GM21381 (cell line): Measurements from ENCODE around the gene LRBA.

Source experiments
- ATAC-seq: cut with Tn5 transposase; IDR thresholded peaks from one replicate; pipeline ENCODE4 v1.9.1; 2021; ENCODE audit warnings: mild to moderate bottlenecking, moderate library complexity; ENCODE audit not compliant: unreplicated experiment

The LRBA gene

DNA sequence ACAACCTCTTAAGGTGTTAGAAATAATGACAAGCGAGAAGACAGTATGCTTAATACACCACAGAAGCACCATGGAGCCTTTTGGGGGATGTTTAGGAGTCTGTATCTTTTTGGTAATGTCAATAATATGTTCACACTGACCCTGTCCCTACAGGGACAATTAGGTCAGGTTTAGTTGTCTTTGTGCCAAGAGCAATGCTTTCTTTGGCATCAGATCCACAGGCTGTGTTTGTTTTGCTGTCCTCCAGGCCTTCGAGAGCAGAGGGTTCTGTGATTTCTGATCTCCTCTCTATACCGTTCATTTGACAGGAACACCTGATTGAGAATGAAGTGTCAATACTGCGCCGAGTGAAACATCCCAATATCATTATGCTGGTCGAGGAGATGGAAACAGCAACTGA is 783.1 kb downstream of the LRBA start:
- ATAC-seq = no peak

DNA sequence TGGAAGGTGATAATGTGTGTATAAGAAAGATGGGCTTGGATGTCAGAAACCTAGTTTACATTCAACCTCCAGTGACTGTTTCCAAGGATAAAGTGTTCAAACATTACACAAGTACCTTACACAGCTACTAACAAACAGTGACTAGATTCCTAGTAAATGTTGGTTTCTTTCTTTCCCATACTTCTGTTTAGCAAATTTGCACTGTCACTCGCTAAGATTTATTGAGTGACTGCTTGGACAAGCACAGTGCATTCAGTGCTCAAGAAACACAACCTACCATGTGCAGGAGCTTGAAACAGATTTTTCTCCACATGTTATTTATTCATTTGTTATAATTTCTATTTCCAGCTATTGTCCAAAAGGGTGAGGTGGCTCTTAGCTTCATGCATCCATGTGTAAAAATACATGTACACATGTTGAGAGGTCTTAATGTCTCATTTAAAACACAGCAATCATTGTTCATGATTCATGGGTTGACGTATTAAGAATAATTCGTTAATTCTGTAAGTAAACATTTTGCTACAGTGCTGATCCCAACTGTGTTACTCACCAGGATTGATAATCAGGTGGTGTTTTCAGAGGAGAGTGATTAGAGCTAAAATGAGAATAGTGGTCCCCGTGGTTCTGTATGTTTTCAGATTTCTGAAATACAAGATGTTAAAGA is 783.8 kb downstream of the LRBA start:
- no peak for ATAC-seq

DNA sequence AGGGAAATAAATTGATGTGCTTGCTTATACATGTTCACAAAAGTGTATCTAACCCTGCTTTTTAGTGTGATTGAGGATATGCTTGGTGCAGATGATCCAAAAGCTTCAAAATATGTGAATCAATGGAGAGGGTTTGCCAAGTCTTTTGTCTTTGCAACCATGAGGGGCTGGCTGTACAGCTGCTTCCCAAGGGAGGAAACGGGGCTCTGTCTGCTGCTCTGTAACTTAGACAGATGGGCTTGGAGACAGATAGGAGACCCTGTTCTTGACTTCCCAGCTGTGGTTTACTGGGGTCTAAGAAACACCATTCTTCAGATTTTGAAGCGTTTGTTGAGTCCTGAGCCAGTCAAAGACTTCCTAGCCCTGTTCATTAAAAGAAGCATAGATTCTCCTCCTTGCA is 784.5 kb downstream of the LRBA start:
- no peak for ATAC-seq

DNA sequence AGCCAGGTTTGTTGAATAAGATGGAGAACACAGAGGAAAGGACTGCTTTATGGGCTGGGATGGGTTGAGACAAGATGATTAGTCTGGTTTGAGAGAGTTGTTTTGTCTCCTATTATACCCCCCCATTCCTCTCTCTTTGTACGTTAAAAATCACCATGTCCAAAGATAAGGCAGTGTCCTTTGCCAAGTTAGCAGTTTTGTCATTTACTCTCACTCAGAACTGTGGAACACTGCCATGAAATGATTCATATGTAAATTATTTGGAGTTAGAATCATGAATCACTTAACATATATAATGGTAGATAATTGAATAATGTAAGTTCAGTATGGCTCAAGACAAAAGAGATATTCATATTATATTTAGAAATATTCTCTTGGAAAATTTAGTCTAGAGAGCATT is 785.6 kb downstream of the LRBA start:
- no peak for ATAC-seq

DNA sequence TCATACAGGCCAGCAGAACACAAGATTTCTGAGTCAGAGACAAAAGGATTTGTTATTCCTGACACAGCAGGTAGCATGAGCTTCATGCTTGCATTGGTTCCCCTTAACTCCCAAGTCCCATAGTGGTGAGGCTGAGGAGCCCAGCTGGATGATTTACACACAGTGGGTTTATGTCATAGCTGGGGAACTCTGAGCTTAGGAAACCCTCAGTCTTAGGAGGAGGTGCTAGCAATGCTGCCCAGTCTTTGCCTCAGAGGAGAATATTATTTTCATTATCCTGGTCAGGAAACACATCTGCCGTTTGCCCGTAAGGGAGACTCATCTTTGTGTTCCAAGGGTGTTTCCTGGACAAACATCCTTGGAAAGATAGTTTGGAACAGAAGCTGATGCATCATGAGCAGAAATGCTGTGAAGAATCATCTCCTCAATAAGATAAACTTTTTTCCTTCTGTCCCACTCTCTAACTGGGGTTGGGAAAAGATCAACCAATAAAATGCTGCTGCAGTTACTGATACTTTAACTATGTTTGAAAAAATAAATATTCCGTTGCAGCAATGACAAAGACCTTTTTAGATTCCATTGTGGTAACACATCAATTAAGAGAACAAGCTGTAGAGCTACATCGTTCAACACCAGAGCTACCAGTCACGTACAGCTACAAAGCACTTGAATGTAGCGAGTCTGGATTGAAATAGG is 790.0 kb downstream of the LRBA start:
- no peak for ATAC-seq

DNA sequence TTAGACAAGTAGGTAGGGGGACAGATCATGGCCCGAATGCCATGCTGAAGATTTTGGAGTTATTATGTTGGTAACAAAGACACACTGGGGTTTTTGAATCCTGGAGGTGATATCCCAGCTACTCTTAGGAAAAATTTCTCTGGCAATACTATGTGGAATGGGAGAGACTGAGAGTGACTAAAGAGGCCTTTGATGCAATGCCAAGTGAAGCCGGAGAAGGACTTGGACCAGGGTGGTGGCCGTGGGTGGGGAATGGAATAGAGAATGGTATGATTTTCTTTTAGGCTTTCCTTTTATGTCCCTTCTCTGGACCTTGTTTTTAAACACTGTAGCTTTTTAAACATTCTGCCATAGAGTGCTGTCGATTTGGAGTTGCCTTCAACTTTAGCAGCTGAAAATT is 795.2 kb downstream of the LRBA start:
- ATAC-seq = no peak

DNA sequence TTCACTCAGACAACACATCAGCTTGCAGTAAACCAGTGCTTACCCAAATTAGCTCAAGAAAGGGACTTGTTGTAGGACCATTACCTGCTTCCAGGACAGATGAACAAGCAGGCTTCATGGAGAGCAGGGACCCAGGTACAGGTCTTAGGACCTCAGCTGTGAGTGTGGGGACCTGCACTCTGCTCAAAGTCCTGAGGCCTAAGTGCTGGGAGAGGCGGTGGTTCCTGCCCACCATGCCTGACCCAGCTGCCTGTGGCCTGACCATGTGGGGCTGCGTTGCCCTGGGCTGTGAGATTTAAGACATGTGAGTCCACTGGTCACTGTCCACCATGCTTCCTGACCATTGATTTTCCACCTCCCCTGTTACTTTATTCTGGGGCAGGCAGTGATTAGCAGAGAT is 796.6 kb downstream of the LRBA start:
- no peak for ATAC-seq

DNA sequence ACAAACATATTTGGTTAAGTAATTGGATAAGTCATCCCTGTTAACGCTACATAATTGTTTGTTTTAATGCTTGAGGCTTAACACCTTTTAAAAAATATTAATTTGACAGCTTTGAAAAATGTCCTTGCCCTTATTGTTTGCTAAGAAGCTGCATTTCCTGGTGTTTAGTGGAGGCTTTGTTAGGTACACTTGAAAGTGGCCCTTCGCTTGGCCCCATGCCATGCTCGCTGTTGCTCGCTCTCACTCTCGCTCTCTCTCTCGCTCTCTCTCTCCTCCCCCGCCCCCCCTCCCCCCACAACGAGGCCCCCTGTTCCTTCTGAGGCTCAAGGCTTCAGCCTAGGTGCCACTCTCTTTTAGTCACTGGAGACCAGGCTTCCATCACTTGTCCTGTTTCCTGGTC is 797.3 kb downstream of the LRBA start:
- ATAC-seq = no peak

DNA sequence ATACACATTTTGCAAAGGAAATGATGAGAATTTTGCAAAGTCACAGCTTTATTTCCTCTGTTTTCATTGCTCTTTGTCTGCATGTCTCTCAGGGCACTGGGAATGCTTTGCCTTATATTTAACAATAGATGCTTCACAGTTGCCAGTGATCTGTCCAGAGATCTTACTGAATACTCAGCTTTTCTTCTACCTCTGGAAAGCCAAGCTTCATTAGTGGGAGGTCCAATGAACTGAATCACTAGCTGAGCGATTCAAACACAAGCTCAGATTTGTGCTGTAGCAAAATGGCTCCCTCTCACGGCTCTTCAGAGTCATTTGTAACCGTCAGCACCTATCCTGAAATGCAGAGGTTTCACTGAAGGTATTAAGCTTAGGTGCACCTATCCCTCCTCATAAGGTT is 797.9 kb downstream of the LRBA start:
- no peak for ATAC-seq

DNA sequence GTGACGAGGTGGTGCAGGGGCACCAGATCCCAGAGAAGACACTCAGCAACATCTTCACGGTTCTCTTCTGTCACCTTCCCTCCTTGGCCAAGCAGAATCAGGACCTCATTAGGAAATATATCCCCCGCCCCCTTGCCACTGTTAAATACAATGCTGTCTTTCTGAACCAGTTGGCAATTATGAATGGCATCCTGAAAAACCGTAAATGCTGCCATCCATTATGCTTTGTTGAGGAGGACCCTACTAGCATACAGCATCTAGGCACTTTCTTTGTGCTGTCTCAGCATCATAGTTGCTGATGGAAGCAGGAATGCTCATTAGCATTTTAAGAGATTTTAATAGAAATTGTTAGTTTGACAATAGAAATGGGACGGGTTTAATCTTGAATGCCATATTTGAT is 798.4 kb downstream of the LRBA start:
- no peak for ATAC-seq

DNA sequence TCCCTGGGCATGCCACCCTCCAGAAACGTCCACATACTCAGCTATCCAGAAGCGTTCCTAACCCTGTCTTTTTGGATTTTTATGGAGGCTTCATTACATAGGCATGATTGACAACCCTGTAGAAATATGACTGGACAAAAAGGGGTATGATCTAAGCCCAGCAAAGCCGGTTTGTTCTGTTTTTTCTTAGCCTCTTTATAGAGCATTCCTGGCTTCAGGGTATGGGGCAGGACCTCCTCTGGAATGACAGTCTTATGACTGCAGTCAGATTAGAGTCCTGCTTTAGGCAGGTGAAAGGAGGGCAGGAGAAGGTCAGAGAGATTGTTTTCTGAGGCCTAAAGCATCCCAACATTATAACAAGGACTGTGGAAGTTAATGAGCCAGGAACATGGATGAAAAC is 799.5 kb downstream of the LRBA start:
- no peak for ATAC-seq
